A549 (cell line): ENCODE results near the gene IGF2BP3. TPM values are rescaled to one million over a fixed set of nuclear protein-coding genes. Genes with fewer than 3 reads are reported as not detected.

Experiments
- ATAC-seq, 2 experiments: fragments of 200-7000 bp in 1 of 2; fragments of >200 bp in 1 of 2; cut with Nextera tagmentation in 1 of 2; cut with Tn5 transposase in 1 of 2; 3 replicates each; pipeline versions ENCODE4 v1.8.0 to v1.9.1; 2018 to 2020; ENCODE audit warnings: mild to moderate bottlenecking in 1 of 2, moderate library complexity in 1 of 2
- CTCF ChIA-PET: fragments of 300-600 bp; sonication (Branson Sonifier 250); formaldehyde crosslinking; extraction: SDS; loops from one replicate; lab custom pipeline; 2021; ENCODE audit warnings: antibody characterized with exemption, inconsistent platforms; lab: Yijun Ruan, JAX
- POLR2A ChIA-PET: fragments of 350-600 bp; formaldehyde crosslinking; extraction: SDS; loops from one replicate; lab custom pipeline; 2021; ENCODE audit warnings: antibody characterized with exemption, inconsistent platforms; lab: Yijun Ruan, JAX
- DNase-seq, 2 experiments: peaks; one replicate each; pipeline versions ENCODE4 v3.0.0 to v3.0.0-alpha.2; 2011 to 2016; ENCODE audit warnings: low read depth in 1 of 2, low spot score in 1 of 2
- FAIRE-seq: peaks from 2 replicates; lab custom pipeline; 2011; peaks lifted over from hg19 to GRCh38; lab: Jason Lieb, UNC
- H3K27ac ChIP-seq, 2 experiments: fragments of >200 bp; sonication (Bioruptor Twin); formaldehyde crosslinking; 3 replicates each; pipeline ENCODE4 v1.5.1; 2016 to 2017
- H3K4me1 ChIP-seq: fragments of >200 bp; sonication (Bioruptor Twin); formaldehyde crosslinking; 3 replicates; pipeline ENCODE4 v1.6.1; 2016
- H3K4me2 ChIP-seq: fragments of >200 bp; sonication (Bioruptor Twin); formaldehyde crosslinking; 3 replicates; pipeline ENCODE4 v1.6.1; 2016
- H3K4me3 ChIP-seq: fragments of >200 bp; sonication (Bioruptor Twin); formaldehyde crosslinking; 3 replicates; pipeline ENCODE4 v1.5.1; 2016
- H3K9me3 ChIP-seq: fragments of >200 bp; sonication (Bioruptor Twin); formaldehyde crosslinking; 3 replicates; pipeline ENCODE4 v1.6.1; 2016
- BHLHE40 ChIP-seq: IDR thresholded peaks from 2 replicates; pipeline ENCODE4 v1.6.1; 2012; ENCODE audit warnings: low read depth, low read length, inconsistent platforms
- EP300 ChIP-seq, 2 experiments: fragments of >200 bp; sonication (Bioruptor Twin); formaldehyde crosslinking; IDR thresholded peaks; 2 replicates in 1 of 2; 3 replicates in 1 of 2; pipeline ENCODE4 v1.6.1; 2016 to 2017
- FOXS1 ChIP-seq: fragments of 250-450 bp; sonication (Bioruptor Pico); IDR thresholded peaks from 2 replicates; pipeline ENCODE4 v1.5.0; 2020; ENCODE audit warnings: mild to moderate bottlenecking, moderate library complexity
- HOXB13 ChIP-seq: fragments of 250-450 bp; sonication (Bioruptor Pico); IDR thresholded peaks from 2 replicates; pipeline ENCODE4 v1.5.0; 2020; ENCODE audit warnings: low read depth, mild to moderate bottlenecking, moderate library complexity
- JUN ChIP-seq, 2 experiments: fragments of >200 bp; sonication (Bioruptor Twin); formaldehyde crosslinking; IDR thresholded peaks; 2 replicates in 1 of 2; 3 replicates in 1 of 2; pipeline ENCODE4 v1.6.1; 2016 to 2017
- JUNB ChIP-seq: fragments of >200 bp; sonication (Bioruptor Twin); formaldehyde crosslinking; IDR thresholded peaks from 2 replicates; pipeline ENCODE4 v1.6.1; 2016
- KDM1A ChIP-seq: fragments of 200-600 bp; sonication (generic); IDR thresholded peaks from 2 replicates; pipeline ENCODE4 v1.6.1; 2016; ENCODE audit warnings: low read depth, mild to moderate bottlenecking
- KDM5A ChIP-seq: fragments of 200-600 bp; sonication (generic); IDR thresholded peaks from 2 replicates; pipeline ENCODE4 v1.6.1; 2016; ENCODE audit warnings: antibody characterized with exemption, mild to moderate bottlenecking
- MAFK ChIP-seq: fragments of 450-650 bp; IDR thresholded peaks from 2 replicates; pipeline ENCODE4 v1.6.1; 2014; ENCODE audit not compliant: partially characterized antibody
- NFE2L2 ChIP-seq: fragments of 150-350 bp; conservative IDR thresholded peaks from 2 replicates; pipeline ENCODE4 v1.6.1; 2014; ENCODE audit warnings: low read length
- NPAS2 ChIP-seq: fragments of 250-450 bp; sonication (Bioruptor Pico); IDR thresholded peaks from 2 replicates; pipeline ENCODE4 v1.8.0; 2022; ENCODE audit warnings: mild to moderate bottlenecking, moderate library complexity, borderline replicate concordance
- PHF8 ChIP-seq: fragments of 200-600 bp; sonication (generic); IDR thresholded peaks from 2 replicates; pipeline ENCODE4 v1.6.1; 2016; ENCODE audit warnings: low read depth, mild to moderate bottlenecking, antibody characterized with exemption, moderate library complexity, borderline replicate concordance
- POLR2A ChIP-seq: IDR thresholded peaks from 2 replicates; pipeline ENCODE4 v1.6.1; 2012; ENCODE audit warnings: mild to moderate bottlenecking, low read length
- POLR2AphosphoS2 ChIP-seq: conservative IDR thresholded peaks from 2 replicates; pipeline ENCODE4 v1.6.1; 2012; ENCODE audit warnings: low read length, improper control_type of control experiment, inconsistent platforms
- RCOR1 ChIP-seq: fragments of 150-350 bp; IDR thresholded peaks from 2 replicates; pipeline ENCODE4 v1.6.1; 2014; ENCODE audit warnings: antibody characterized with exemption, low read length, low read depth
- RFX5 ChIP-seq: fragments of 450-650 bp; IDR thresholded peaks from 2 replicates; pipeline ENCODE4 v1.7.1; 2014; ENCODE audit warnings: antibody characterized with exemption, mild to moderate bottlenecking, moderate library complexity
- RNF2 ChIP-seq: fragments of 200-600 bp; sonication (generic); IDR thresholded peaks from 2 replicates; pipeline ENCODE4 v1.6.1; 2016; ENCODE audit warnings: low read depth, mild to moderate bottlenecking, antibody characterized with exemption, moderate library complexity, borderline replicate concordance
- SMC3 ChIP-seq: fragments of >200 bp; sonication (Bioruptor Twin); formaldehyde crosslinking; IDR thresholded peaks from 3 replicates; pipeline ENCODE4 v1.6.1; 2018; ENCODE audit warnings: inconsistent platforms
- SREBF2 ChIP-seq: fragments of 450-650 bp; IDR thresholded peaks from 2 replicates; pipeline ENCODE4 v1.6.1; 2014; ENCODE audit warnings: mild to moderate bottlenecking, moderate library complexity
- TFCP2L1 ChIP-seq: fragments of 250-450 bp; sonication (Bioruptor Pico); IDR thresholded peaks from 2 replicates; pipeline ENCODE4 v1.5.0; 2021; ENCODE audit warnings: mild to moderate bottlenecking
- ZFP36 ChIP-seq: fragments of 450-650 bp; IDR thresholded peaks from 2 replicates; pipeline ENCODE4 v1.6.1; 2014; ENCODE audit warnings: borderline replicate concordance; ENCODE audit not compliant: partially characterized antibody
- ZNF302 ChIP-seq: fragments of 250-450 bp; sonication (Bioruptor Pico); IDR thresholded peaks from 2 replicates; pipeline ENCODE4 v1.9.0; 2021; ENCODE audit warnings: inconsistent platforms, mild to moderate bottlenecking, moderate library complexity
- ZSCAN20 ChIP-seq: fragments of 250-450 bp; sonication (Bioruptor Pico); IDR thresholded peaks from 2 replicates; pipeline ENCODE4 v1.8.0; 2022; ENCODE audit warnings: mild to moderate bottlenecking, moderate library complexity
- WGBS: methylation state at CpG from one replicate; pipeline ENCODE4 v1.1.6; 2017; ENCODE audit errors: missing lambda C conversion rate; 5-methylcytosine and 5-hydroxymethylcytosine counted together
- polyA plus RNA-seq, 4 experiments: library from polyadenylated mRNA; depleted of rRNA in 3 of 4; stranded (reverse); fragments of >200 nt; fragmentation: RNase III in 1 of 4; extraction: RNeasy Plus Mini Kit Qiagen cat#74134 plus additional on column Dnase treatment in 1 of 4; gene quantifications; 2 replicates in 3 of 4; 3 replicates in 1 of 4; pipeline ENCODE4 v1.2.3, GENCODE V29; 2011 to 2017
- TF ChIP-seq, protein P1 (sequence below): fragments of 150-350 bp; IDR thresholded peaks from 2 replicates; pipeline ENCODE4 v1.6.1; 2014; ENCODE audit warnings: low read depth, mild to moderate bottlenecking, low read length
- TF ChIP-seq, protein P2 (sequence below): IDR thresholded peaks from 2 replicates; pipeline ENCODE4 v1.6.1; 2012
- TF ChIP-seq, protein P3 (sequence below): fragments of 200-600 bp; sonication (generic); IDR thresholded peaks from 2 replicates; pipeline ENCODE4 v1.6.1; 2016; ENCODE audit warnings: antibody characterized with exemption, mild to moderate bottlenecking, moderate library complexity
- TF ChIP-seq, protein P4 (sequence below): IDR thresholded peaks from 2 replicates; pipeline ENCODE4 v1.6.1; 2012; ENCODE audit warnings: low read depth, borderline replicate concordance

IGF2BP3 gene
- polyA plus RNA-seq, 2 of the 4 experiments (the other 2 are of a cell fraction), result 26.7 to 62.0 TPM

DNA sequence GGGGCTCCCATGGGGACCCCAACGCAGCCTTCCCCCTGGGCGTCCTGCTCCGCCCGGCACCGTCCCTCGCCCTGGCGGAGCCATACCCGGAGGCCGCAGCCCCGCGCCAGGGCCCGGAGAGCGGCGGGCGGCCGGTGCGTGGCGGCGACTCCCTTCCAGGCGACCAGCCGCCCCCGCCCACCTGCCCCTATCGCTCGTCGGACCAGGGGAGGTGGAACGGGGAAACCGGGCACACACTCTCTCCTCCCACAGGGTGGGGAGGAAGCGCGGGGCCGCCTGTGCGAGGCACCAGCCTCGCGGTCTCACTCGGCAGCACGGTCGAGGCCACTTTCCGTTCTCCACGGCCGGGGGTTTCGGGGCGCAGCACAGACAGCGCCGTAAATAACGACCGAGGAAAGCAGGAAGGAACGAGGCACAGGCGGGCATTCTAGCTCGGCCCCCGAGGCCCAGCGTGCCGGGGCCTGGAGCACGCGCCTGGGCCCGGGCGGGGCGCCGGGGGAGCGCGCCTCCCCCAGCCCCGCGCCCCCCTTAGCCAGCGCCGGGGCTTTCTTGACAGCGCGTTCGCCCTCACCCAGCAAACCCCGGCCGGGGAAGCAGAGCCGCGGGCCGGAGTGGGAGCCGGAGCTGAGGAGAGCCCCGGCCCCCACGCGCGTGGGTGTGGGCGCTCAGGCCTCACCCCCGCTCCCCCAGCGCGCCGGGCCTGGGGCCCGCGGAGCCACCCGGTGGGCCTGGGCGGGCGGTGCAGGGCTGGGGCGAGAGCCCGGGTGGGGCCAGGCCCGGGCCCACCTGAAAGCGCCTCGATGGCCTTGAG, 936 bp downstream of the IGF2BP3 start:
- FAIRE-seq (no peak), DNase-seq (peak in 1 of 2 experiments; percentile 36), ATAC-seq (0 out of 6 replicates have a peak, but pooled peaks of 1 of the 2 experiments have one; percentile 0)
- no peak for TF ChIP-seq FOXS1 (CRISPR knock-in tag)
- no peak; a peak in 2 of 5 replicates for TF ChIP-seq JUN (IDR thresholded peaks at IDR 0.05)
- no peak for TF ChIP-seq NFE2L2
- TF ChIP-seq TFCP2L1 (CRISPR knock-in tag), result no peak
- TF ChIP-seq RFX5, result no peak
- TF ChIP-seq BHLHE40, result no peak
- no peak for TF ChIP-seq MAFK
- TF ChIP-seq, protein P1, sequence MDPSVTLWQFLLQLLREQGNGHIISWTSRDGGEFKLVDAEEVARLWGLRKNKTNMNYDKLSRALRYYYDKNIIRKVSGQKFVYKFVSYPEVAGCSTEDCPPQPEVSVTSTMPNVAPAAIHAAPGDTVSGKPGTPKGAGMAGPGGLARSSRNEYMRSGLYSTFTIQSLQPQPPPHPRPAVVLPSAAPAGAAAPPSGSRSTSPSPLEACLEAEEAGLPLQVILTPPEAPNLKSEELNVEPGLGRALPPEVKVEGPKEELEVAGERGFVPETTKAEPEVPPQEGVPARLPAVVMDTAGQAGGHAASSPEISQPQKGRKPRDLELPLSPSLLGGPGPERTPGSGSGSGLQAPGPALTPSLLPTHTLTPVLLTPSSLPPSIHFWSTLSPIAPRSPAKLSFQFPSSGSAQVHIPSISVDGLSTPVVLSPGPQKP, result no peak
- no peak for TF ChIP-seq POLR2AphosphoS2
- no peak for TF ChIP-seq ZSCAN20
- peak; percentile 32 for TF ChIP-seq POLR2A
- no peak for TF ChIP-seq RNF2
- no peak for TF ChIP-seq SREBF2
- TF ChIP-seq PHF8, result peak; percentile 29; the same call in 1 of the 2 replicates
- TF ChIP-seq, protein P2, sequence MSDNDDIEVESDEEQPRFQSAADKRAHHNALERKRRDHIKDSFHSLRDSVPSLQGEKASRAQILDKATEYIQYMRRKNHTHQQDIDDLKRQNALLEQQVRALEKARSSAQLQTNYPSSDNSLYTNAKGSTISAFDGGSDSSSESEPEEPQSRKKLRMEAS, result peak; percentile 38; the same call in 1 of the 2 replicates
- no peak for TF ChIP-seq HOXB13 (CRISPR knock-in tag)
- no peak for TF ChIP-seq SMC3
- TF ChIP-seq RCOR1, result no peak
- no peak for TF ChIP-seq ZNF302 (CRISPR knock-in tag)
- TF ChIP-seq KDM1A, result no peak
- no peak for TF ChIP-seq KDM5A
- TF ChIP-seq JUNB, result no peak
- TF ChIP-seq NPAS2, result no peak
- TF ChIP-seq, protein P3, sequence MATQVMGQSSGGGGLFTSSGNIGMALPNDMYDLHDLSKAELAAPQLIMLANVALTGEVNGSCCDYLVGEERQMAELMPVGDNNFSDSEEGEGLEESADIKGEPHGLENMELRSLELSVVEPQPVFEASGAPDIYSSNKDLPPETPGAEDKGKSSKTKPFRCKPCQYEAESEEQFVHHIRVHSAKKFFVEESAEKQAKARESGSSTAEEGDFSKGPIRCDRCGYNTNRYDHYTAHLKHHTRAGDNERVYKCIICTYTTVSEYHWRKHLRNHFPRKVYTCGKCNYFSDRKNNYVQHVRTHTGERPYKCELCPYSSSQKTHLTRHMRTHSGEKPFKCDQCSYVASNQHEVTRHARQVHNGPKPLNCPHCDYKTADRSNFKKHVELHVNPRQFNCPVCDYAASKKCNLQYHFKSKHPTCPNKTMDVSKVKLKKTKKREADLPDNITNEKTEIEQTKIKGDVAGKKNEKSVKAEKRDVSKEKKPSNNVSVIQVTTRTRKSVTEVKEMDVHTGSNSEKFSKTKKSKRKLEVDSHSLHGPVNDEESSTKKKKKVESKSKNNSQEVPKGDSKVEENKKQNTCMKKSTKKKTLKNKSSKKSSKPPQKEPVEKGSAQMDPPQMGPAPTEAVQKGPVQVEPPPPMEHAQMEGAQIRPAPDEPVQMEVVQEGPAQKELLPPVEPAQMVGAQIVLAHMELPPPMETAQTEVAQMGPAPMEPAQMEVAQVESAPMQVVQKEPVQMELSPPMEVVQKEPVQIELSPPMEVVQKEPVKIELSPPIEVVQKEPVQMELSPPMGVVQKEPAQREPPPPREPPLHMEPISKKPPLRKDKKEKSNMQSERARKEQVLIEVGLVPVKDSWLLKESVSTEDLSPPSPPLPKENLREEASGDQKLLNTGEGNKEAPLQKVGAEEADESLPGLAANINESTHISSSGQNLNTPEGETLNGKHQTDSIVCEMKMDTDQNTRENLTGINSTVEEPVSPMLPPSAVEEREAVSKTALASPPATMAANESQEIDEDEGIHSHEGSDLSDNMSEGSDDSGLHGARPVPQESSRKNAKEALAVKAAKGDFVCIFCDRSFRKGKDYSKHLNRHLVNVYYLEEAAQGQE, result no peak
- TF ChIP-seq EP300 (IDR thresholded peaks at IDR 0.05), result no peak
- TF ChIP-seq, protein P4, sequence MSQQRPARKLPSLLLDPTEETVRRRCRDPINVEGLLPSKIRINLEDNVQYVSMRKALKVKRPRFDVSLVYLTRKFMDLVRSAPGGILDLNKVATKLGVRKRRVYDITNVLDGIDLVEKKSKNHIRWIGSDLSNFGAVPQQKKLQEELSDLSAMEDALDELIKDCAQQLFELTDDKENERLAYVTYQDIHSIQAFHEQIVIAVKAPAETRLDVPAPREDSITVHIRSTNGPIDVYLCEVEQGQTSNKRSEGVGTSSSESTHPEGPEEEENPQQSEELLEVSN, result 0 out of 2 replicates have a peak, but pooled peaks have one; percentile 23
- TF ChIP-seq ZFP36, result no peak
- Histone ChIP-seq H3K4me1 (peaks cover 36% of the 10 kb centered on the region), H3K27ac (peak overlapping the region; percentile 97 to 99), H3K4me3 (peak overlapping the region; percentile 80), H3K4me2 (peak overlapping the region; percentile 89), H3K9me3 (no peaks in the 10 kb centered on the region)
- CTCF ChIA-PET, result interaction anchor here (0.8 to 1.4 kb wide), 9 partner anchors 39 to 207 kb away, joined by 3 to 8 read pairs (median 3); no protein-coding TSS in a partner anchor
- WGBS, result 0% methylated on average over 4 of the region's 91 CpGs
- POLR2A ChIA-PET, result interaction anchor here (1.0 to 2.4 kb wide), 4 partner anchors 48 to 196 kb away, joined by 3 to 7 read pairs (median 4); partner anchors contain the start of gene MALSU1
